Hepatocyte (in vitro differentiated cells): Measurements from ENCODE around the gene HRH2. TPM values are rescaled to one million over a fixed set of nuclear protein-coding genes. Genes with fewer than 3 reads are reported as not detected.

Experiments used
- DNase-seq: peaks from one replicate; pipeline ENCODE4 v3.0.0-alpha.2; 2016; ENCODE audit warnings: low spot score
- H2AFZ ChIP-seq: fragments of 200-600 bp; sonication (generic); 2 replicates; pipeline ENCODE4 v1.6.0; 2016; ENCODE audit warnings: antibody characterized with exemption, mild to moderate bottlenecking
- H3K27ac ChIP-seq: fragments of 200-600 bp; sonication (generic); 2 replicates; pipeline ENCODE4 v1.5.1; 2016; ENCODE audit warnings: mild to moderate bottlenecking
- H3K27me3 ChIP-seq: fragments of 200-600 bp; sonication (generic); 2 replicates; pipeline ENCODE4 v1.6.1; 2016
- H3K36me3 ChIP-seq: fragments of 200-600 bp; sonication (generic); replicated peaks from 2 replicates; pipeline ENCODE4 v1.5.1; 2016; ENCODE audit warnings: low read depth; ENCODE audit not compliant: insufficient read depth
- H3K4me1 ChIP-seq: fragments of 200-600 bp; sonication (generic); 2 replicates; pipeline ENCODE4 v1.5.1; 2016; ENCODE audit warnings: mild to moderate bottlenecking, moderate library complexity; ENCODE audit not compliant: insufficient read depth
- H3K4me2 ChIP-seq: fragments of 200-600 bp; sonication (generic); 2 replicates; pipeline ENCODE4 v1.6.0; 2016
- H3K4me3 ChIP-seq: fragments of 200-600 bp; sonication (generic); 2 replicates; pipeline ENCODE4 v1.5.1; 2016; ENCODE audit warnings: mild to moderate bottlenecking
- H3K79me2 ChIP-seq: fragments of 200-600 bp; sonication (generic); 2 replicates; pipeline ENCODE4 v1.6.0; 2017; ENCODE audit warnings: mild to moderate bottlenecking
- H3K9me2 ChIP-seq: fragments of 200-600 bp; sonication (generic); replicated peaks from 2 replicates; pipeline ENCODE4 v1.6.0; 2017; ENCODE audit warnings: mild to moderate bottlenecking; ENCODE audit not compliant: insufficient read depth
- H3K9me3 ChIP-seq: fragments of 200-600 bp; sonication (generic); 2 replicates; pipeline ENCODE4 v1.5.1; 2016; ENCODE audit warnings: low read depth, mild to moderate bottlenecking
- H4K20me1 ChIP-seq: fragments of 200-600 bp; sonication (generic); 2 replicates; pipeline ENCODE4 v1.6.0; 2016; ENCODE audit warnings: mild to moderate bottlenecking; ENCODE audit not compliant: insufficient read depth, poor library complexity, severe bottlenecking
- EZH2 ChIP-seq: fragments of 200-600 bp; sonication (generic); IDR thresholded peaks from 2 replicates; pipeline ENCODE4 v1.6.1; 2016; ENCODE audit warnings: antibody characterized with exemption, mild to moderate bottlenecking, borderline replicate concordance
- EZH2phosphoT487 ChIP-seq: fragments of 200-600 bp; sonication (generic); IDR thresholded peaks from one replicate; pipeline ENCODE4 v1.6.1; 2018; ENCODE audit warnings: antibody characterized with exemption, mild to moderate bottlenecking, low read depth, moderate library complexity; ENCODE audit not compliant: unreplicated experiment, severe bottlenecking
- WGBS: methylation state at CpG from one replicate; pipeline ENCODE4 v1.1.6; 2016; ENCODE audit warnings: low lambda C conversion rate; ENCODE audit errors: missing lambda C conversion rate; 5-methylcytosine and 5-hydroxymethylcytosine counted together
- polyA plus RNA-seq: library from polyadenylated mRNA; unstranded; fragments of >200 nt; fragmentation: Nextera tagmentation; extraction: Ambion mirVana; gene quantifications from 2 replicates; pipeline ENCODE4 v1.2.1, GENCODE V29; 2016
- total RNA-seq: library from RNA; depleted of rRNA; stranded (reverse); fragments of >200 nt; gene quantifications from 2 replicates; pipeline ENCODE4 v1.2.3, GENCODE V29; 2014
- TF ChIP-seq, protein P1 (sequence below): fragments of 200-600 bp; sonication (generic); IDR thresholded peaks from 2 replicates; pipeline ENCODE4 v1.5.1; 2016; ENCODE audit warnings: antibody characterized with exemption, mild to moderate bottlenecking; ENCODE audit not compliant: poor library complexity

The HRH2 gene
- total and polyA plus RNA-seq, 2 experiments from 2014 or later: 2.2 to 2.5 TPM

- Histone ChIP-seq H3K79me2 (no peaks in the 10 kb centered on the region), H3K9me3 (no peaks in the 10 kb centered on the region), H2AFZ (no peak overlapping the region), H3K4me1 (peaks cover 13% of the 10 kb centered on the region), H4K20me1 (no peaks in the 10 kb centered on the region), H3K9me2 (no peaks in the 10 kb centered on the region), H3K4me2 (no peak overlapping the region), H3K27ac (no peak overlapping the region), H3K4me3 (no peak overlapping the region), H3K27me3 (no peaks in the 10 kb centered on the region), H3K36me3 (no peaks in the 10 kb centered on the region)
- TF ChIP-seq EZH2phosphoT487 (no peak), EZH2 (no peak)
- TF ChIP-seq, protein P1, sequence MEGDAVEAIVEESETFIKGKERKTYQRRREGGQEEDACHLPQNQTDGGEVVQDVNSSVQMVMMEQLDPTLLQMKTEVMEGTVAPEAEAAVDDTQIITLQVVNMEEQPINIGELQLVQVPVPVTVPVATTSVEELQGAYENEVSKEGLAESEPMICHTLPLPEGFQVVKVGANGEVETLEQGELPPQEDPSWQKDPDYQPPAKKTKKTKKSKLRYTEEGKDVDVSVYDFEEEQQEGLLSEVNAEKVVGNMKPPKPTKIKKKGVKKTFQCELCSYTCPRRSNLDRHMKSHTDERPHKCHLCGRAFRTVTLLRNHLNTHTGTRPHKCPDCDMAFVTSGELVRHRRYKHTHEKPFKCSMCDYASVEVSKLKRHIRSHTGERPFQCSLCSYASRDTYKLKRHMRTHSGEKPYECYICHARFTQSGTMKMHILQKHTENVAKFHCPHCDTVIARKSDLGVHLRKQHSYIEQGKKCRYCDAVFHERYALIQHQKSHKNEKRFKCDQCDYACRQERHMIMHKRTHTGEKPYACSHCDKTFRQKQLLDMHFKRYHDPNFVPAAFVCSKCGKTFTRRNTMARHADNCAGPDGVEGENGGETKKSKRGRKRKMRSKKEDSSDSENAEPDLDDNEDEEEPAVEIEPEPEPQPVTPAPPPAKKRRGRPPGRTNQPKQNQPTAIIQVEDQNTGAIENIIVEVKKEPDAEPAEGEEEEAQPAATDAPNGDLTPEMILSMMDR: no peak
- no peak for DNase-seq
- WGBS: 95% methylated on average over 6 of the region's 6 CpGs
Observed at GRCh38 chr5:175710326-175710725, 52.5 kb downstream of the HRH2 start.

DNA sequence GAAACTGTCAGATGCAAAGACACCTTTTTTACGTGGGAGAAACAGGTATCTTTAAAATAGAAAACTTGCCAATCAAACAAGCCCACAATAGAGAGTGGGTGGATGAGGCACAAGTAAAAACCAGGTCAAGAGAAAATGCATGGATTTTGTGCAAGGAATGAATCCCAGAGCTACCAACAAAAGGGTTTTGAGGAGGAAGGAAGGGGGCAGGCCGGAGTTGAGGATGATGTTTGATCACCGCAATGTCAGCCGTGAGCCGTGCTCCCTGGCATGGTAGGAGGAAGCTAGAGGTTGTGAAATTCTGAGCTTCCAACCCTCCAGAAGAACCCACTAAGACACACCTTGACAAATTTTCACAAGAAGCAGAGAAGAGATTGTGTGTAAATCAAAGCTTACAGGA, 53.2 kb downstream of the HRH2 start:
- H3K9me2 ChIP-seq: no peaks in the 10 kb centered on the region

GRCh38 chr5:175711472-175712312, 53.8 kb downstream of the HRH2 start:
- H2AFZ ChIP-seq: no peak overlapping the region
- H3K9me2 ChIP-seq: no peaks in the 10 kb centered on the region
- no peak for DNase-seq
- no peak overlapping the region for H3K27ac ChIP-seq
- H3K27me3 ChIP-seq: no peaks in the 10 kb centered on the region
- H3K79me2 ChIP-seq: no peaks in the 10 kb centered on the region
- TF ChIP-seq EZH2 (no peak), EZH2phosphoT487 (no peak)
- TF ChIP-seq, protein P1: no peak
- H3K36me3 ChIP-seq: no peaks in the 10 kb centered on the region
- WGBS: 93% methylated on average over 20 of the region's 20 CpGs
- no peaks in the 10 kb centered on the region for H3K9me3 ChIP-seq
- no peaks in the 10 kb centered on the region for H4K20me1 ChIP-seq
- peaks cover 6% of the 10 kb centered on the region for H3K4me1 ChIP-seq
- H3K4me2 ChIP-seq: no peak overlapping the region
- no peak overlapping the region for H3K4me3 ChIP-seq

More for the DNA sequence above, 53.2 kb downstream of the HRH2 start:
- H3K9me3 ChIP-seq: no peaks in the 10 kb centered on the region
- no peak overlapping the region for H3K4me3 ChIP-seq
- no peak overlapping the region for H3K27ac ChIP-seq
- no peaks in the 10 kb centered on the region for H4K20me1 ChIP-seq
- H3K4me2 ChIP-seq: no peak overlapping the region
- no peak for DNase-seq
- TF ChIP-seq EZH2phosphoT487 (no peak), EZH2 (no peak)
- TF ChIP-seq, protein P1: no peak
- H3K27me3 ChIP-seq: no peaks in the 10 kb centered on the region
- 91% methylated on average over 5 of the region's 5 CpGs for WGBS
- H3K79me2 ChIP-seq: no peaks in the 10 kb centered on the region
- no peak overlapping the region for H2AFZ ChIP-seq
- no peaks in the 10 kb centered on the region for H3K36me3 ChIP-seq
- peaks cover 10% of the 10 kb centered on the region for H3K4me1 ChIP-seq
